OCI-LY1 (cell line): ENCODE measurements around the gene PER2.

Source experiments
- EZH2 ChIP-seq: fragments of 200-600 bp; sonication (generic), shearing (Covaris generic); IDR thresholded peaks from 2 replicates; pipeline ENCODE4 v1.8.0; 2017; ENCODE audit warnings: borderline replicate concordance, mixed run types, mild to moderate bottlenecking, antibody characterized with exemption, low read length, moderate library complexity, mixed read lengths
- TF ChIP-seq, protein P1 (sequence below): fragments of 200-600 bp; sonication (generic), shearing (Covaris generic); IDR thresholded peaks from 2 replicates; pipeline ENCODE4 v1.5.1; 2017; ENCODE audit warnings: mild to moderate bottlenecking, antibody characterized with exemption, low read length, moderate library complexity, mixed read lengths

DNA sequence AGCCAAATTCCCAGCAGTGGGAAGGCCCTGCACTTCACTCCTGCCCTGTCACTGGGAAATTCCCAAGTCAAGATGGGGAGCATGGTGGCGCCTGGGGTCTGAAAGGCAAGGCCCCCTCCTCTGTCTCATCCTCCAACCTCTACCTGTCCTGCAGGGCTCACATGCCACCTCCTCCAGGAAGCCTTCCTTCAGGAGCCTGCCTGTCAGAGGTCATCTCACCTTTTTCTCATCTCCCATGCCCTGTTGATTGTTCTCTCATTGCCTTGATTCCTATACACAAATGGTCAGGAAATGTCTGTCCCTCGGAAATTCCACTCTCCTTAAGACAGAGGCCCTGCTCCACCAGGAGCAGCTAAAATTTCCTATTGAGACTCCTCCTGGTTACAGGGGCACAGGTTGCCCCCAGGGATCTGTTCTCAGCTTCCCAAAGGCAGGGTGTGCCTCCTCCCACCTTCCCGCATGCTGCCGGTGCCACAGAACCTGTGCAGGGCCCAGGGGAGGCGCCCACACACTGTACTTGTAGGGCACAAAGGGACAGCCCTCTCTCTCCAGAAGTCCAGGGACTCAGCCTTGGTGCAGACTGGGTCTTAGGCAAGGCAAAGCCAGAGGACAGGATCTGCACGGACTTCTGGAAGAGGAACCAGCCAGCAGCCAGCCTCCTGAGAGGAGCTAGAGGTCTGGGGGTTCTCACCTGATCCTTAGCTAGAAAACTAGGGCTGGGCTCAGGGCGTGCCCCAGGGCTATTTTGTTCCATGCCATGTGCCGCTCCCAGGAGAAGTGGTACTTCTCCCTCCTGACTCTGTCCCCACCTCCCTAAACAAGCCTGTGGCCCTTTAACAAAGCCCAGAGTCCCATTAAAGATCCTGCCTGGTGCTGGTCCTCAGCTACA, 61.5 kb downstream of the PER2 start:
- TF ChIP-seq, protein P1, sequence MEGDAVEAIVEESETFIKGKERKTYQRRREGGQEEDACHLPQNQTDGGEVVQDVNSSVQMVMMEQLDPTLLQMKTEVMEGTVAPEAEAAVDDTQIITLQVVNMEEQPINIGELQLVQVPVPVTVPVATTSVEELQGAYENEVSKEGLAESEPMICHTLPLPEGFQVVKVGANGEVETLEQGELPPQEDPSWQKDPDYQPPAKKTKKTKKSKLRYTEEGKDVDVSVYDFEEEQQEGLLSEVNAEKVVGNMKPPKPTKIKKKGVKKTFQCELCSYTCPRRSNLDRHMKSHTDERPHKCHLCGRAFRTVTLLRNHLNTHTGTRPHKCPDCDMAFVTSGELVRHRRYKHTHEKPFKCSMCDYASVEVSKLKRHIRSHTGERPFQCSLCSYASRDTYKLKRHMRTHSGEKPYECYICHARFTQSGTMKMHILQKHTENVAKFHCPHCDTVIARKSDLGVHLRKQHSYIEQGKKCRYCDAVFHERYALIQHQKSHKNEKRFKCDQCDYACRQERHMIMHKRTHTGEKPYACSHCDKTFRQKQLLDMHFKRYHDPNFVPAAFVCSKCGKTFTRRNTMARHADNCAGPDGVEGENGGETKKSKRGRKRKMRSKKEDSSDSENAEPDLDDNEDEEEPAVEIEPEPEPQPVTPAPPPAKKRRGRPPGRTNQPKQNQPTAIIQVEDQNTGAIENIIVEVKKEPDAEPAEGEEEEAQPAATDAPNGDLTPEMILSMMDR: no peak
- TF ChIP-seq EZH2: no peak
